NCI-H2196 treated with DMSO at 0.1 percent for 48 hours (cell line): ENCODE results near the gene HS6ST2.

Source experiments
- DNase-seq: peaks from one replicate; lab custom pipeline; 2025; ENCODE audit not compliant: unreplicated experiment; lab: John Stamatoyannopoulos, UW

HS6ST2 gene

GRCh38 chrX:132748268-132748667 is 210.2 kb downstream of the HS6ST2 start:
- DNase-seq: no peak

GRCh38 chrX:132745593-132745992 is 212.8 kb downstream of the HS6ST2 start:
- no peak for DNase-seq

GRCh38 chrX:132744470-132744869 is 214.0 kb downstream of the HS6ST2 start:
- DNase-seq: no peak

GRCh38 chrX:132743086-132743485 is 215.3 kb downstream of the HS6ST2 start:
- no peak for DNase-seq

GRCh38 chrX:132742246-132742645 is 216.2 kb downstream of the HS6ST2 start:
- DNase-seq: no peak

GRCh38 chrX:132741689-132742088 is 216.7 kb downstream of the HS6ST2 start:
- DNase-seq: no peak

GRCh38 chrX:132740316-132741123 is 217.9 kb downstream of the HS6ST2 start:
- no peak for DNase-seq

GRCh38 chrX:132738951-132739350 is 219.5 kb downstream of the HS6ST2 start:
- no peak for DNase-seq

- no peak for DNase-seq
Measured at GRCh38 chrX:132737743-132738142, 220.7 kb downstream of the HS6ST2 start.

GRCh38 chrX:132732236-132732635 is 226.2 kb downstream of the HS6ST2 start:
- no peak for DNase-seq

- DNase-seq: no peak
Measured at GRCh38 chrX:132730726-132731125, 227.7 kb downstream of the HS6ST2 start.

GRCh38 chrX:132730266-132730665 is 228.2 kb downstream of the HS6ST2 start:
- DNase-seq: no peak

- DNase-seq: no peak
Measured at GRCh38 chrX:132728296-132728695, 230.1 kb downstream of the HS6ST2 start.

GRCh38 chrX:132718431-132718958 is 239.9 kb downstream of the HS6ST2 start:
- DNase-seq: no peak

GRCh38 chrX:132716006-132716405 is 242.4 kb downstream of the HS6ST2 start:
- no peak for DNase-seq

- no peak for DNase-seq
Measured at GRCh38 chrX:132714913-132715312, 243.5 kb downstream of the HS6ST2 start.

- no peak for DNase-seq
Measured at GRCh38 chrX:132712350-132712749, 246.1 kb downstream of the HS6ST2 start.

GRCh38 chrX:132710656-132711155 is 247.7 kb downstream of the HS6ST2 start:
- no peak for DNase-seq

- no peak for DNase-seq
Measured at GRCh38 chrX:132708529-132708928, 249.9 kb downstream of the HS6ST2 start.

GRCh38 chrX:132704769-132705168 is 253.7 kb downstream of the HS6ST2 start:
- no peak for DNase-seq

- DNase-seq: no peak
Measured at GRCh38 chrX:132694382-132694781, 264.0 kb downstream of the HS6ST2 start.

- DNase-seq: no peak
Measured at GRCh38 chrX:132692526-132692925, 265.9 kb downstream of the HS6ST2 start.

GRCh38 chrX:132692066-132692465 is 266.4 kb downstream of the HS6ST2 start:
- DNase-seq: no peak
